ENCODE measurements around the gene KCNJ3.
"Not testable (repeated sequence)": the region's sequence is repeated elsewhere in the genome, so short reads cannot be mapped to it uniquely, and the experiment has no call there.

KCNJ3 gene

GRCh38 chr2:154849482-154849881 lies 151.0 kb downstream of the KCNJ3 start:
- DNase-seq: no peak

DNA sequence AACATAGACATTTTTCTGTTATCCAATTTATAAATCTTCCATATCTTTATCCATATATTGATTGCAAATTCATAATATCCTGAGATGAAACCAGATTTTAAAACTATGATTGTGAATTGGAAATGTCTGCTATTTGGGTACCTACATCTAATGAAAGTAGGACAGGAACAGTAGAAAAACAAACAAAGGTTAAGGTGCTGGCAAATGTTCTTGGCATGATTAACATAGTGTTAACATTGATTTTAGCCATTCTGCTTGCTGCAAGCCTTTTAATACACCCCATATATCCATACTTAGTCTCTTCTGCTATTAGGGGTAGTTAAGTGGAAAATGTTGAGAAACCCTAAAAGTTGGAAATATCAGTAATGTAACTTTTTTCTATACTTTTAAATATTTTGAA lies 152.0 kb downstream of the KCNJ3 start:
- DNase-seq: no peak

DNA sequence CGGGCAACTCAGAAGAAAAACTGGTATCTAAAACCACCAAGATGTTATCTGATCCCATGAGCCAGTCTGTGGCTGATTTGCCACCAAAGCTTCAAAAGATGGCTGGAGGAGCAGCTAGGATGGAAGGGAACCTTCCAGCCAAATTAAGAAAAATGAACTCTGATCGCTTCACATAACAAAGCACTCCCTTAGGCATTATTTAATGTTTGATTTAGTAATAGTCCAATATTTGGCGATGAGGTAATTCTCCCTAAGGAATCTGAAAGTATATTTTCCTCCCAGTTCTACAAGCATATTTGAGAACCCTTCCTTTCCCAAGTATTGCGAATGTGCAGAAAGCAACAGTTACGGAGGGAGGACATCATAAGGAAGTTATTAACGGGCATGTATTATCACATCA lies 156.6 kb downstream of the KCNJ3 start:
- peak; percentile 25 for DNase-seq

- not testable (repeated sequence) for DNase-seq
These were observed 168.7 kb downstream of the KCNJ3 start for GRCh38 chr2:154867151-154867550.

DNA sequence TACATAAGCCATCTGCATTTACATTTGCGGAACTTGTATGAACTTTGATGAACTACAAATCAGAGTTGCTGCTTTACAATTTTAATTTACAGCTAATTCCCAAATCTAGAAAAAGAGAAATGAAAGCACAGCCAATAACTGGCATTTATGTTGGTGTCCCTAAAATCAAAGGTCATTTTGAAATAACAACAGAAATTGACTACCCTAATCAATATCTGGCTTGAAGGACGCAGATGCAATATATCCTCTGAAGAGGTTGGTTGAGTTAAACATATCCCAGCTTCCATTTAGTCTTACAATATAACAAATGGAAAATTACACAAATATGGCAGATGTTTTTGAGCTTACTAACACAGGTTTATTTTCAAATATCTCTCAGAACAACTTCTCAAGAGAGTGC lies 177.5 kb downstream of the KCNJ3 start:
- no peak for DNase-seq

DNA sequence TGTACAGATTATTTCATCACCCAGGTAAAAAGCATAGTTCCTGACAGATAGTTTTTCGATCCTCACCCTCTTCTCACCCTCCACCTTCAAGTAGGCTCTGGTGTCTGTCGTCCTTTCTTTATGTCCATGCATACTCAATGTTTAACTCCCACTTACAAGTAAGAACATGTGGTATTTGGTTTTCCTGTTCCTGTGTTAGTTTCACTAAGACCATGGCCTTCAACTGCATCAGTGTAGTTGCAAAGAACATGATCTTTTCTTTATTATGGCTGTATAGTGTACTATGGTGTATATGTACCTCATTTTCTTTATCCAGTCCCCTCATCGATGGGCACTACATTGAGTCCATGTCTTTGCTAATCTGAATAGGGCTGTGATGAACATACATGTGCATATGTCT lies 184.2 kb downstream of the KCNJ3 start:
- no peak for DNase-seq

GRCh38 chr2:154886316-154886715 lies 187.8 kb downstream of the KCNJ3 start:
- DNase-seq: no peak

- DNase-seq: no peak
These were observed 199.8 kb downstream of the KCNJ3 start for GRCh38 chr2:154898269-154898668.

- DNase-seq: no peak
These were observed 202.6 kb downstream of the KCNJ3 start for GRCh38 chr2:154901063-154901462.

Measured in NCI-H69 (cell line).